Measurements from ENCODE around the gene MRGPRG. TPM values are rescaled to one million over a fixed set of nuclear protein-coding genes. Genes with fewer than 3 reads are reported as not detected.

MRGPRG gene
- total RNA-seq, 4 donors from 2014 or later: not detected

GRCh38 chr11:3196161-3197043 lies 22.2 kb downstream of the MRGPRG start:
- TF ChIP-seq CTCF (IDR thresholded peaks at IDR 0.05; ENCODE audit: low read depth): no peak

GRCh38 chr11:3195251-3196160 lies 23.1 kb downstream of the MRGPRG start:
- TF ChIP-seq CTCF (IDR thresholded peaks at IDR 0.05; ENCODE audit: low read depth): no peak

GRCh38 chr11:3194016-3194816 lies 24.4 kb downstream of the MRGPRG start:
- no peak for TF ChIP-seq CTCF (IDR thresholded peaks at IDR 0.05; ENCODE audit: low read depth)

GRCh38 chr11:3193373-3194015 lies 25.1 kb downstream of the MRGPRG start:
- TF ChIP-seq CTCF (IDR thresholded peaks at IDR 0.05; ENCODE audit: low read depth): no peak

- no peak for TF ChIP-seq CTCF (IDR thresholded peaks at IDR 0.05; ENCODE audit: low read depth)
Observed at GRCh38 chr11:3192511-3193372, 25.9 kb downstream of the MRGPRG start.

Data from subcutaneous adipose tissue (tissue), 4 donors.